ENCODE results near the gene MIPOL1.

Gene MIPOL1

GRCh38 chr14:37579274-37579673, 381.5 kb downstream of the MIPOL1 start:
- Mint-ChIP-seq H3K9me3 (peaks cover 0 to 3% of the 10 kb centered on the region in 2 donors), H3K27me3 (peaks cover 10 to 24% of the 10 kb centered on the region in 2 donors), H3K27ac (no peak overlapping the region), H3K36me3 (no peaks in the 10 kb centered on the region), H3K4me1 (peaks cover 0 to 2% of the 10 kb centered on the region in 2 donors), H3K4me3 (no peak overlapping the region)
- DNase-seq: no peak
- no peak for ATAC-seq (replicated peaks)

DNA sequence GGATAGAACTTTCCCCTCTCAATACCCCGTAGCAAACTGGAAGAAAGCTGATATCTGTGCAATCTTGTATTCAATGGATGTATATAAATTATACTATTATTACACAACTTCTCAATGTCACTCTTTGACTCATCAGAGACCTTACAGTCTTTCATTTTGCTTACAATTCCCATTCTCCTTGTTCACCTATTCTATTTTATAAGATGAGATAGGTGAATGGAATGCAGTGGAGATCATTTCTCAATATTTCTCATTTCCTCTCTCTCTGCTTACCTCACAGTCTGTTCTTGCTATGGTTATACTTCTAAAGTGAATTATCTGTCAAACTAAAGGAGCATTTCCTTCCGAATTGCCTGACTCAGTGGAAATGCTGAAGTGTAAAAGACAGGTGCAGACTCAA, 382.4 kb downstream of the MIPOL1 start:
- ATAC-seq (replicated peaks): no peak
- H3K27me3 Mint-ChIP-seq: peaks cover 12 to 27% of the 10 kb centered on the region in 2 donors
- H3K27ac Mint-ChIP-seq: no peak overlapping the region
- H3K4me1 Mint-ChIP-seq: peaks cover 0 to 2% of the 10 kb centered on the region in 2 donors
- DNase-seq: no peak
- no peaks in the 10 kb centered on the region for H3K36me3 Mint-ChIP-seq
- H3K4me3 Mint-ChIP-seq: no peak overlapping the region
- peaks cover 0 to 1% of the 10 kb centered on the region in 2 donors for H3K9me3 Mint-ChIP-seq

DNA sequence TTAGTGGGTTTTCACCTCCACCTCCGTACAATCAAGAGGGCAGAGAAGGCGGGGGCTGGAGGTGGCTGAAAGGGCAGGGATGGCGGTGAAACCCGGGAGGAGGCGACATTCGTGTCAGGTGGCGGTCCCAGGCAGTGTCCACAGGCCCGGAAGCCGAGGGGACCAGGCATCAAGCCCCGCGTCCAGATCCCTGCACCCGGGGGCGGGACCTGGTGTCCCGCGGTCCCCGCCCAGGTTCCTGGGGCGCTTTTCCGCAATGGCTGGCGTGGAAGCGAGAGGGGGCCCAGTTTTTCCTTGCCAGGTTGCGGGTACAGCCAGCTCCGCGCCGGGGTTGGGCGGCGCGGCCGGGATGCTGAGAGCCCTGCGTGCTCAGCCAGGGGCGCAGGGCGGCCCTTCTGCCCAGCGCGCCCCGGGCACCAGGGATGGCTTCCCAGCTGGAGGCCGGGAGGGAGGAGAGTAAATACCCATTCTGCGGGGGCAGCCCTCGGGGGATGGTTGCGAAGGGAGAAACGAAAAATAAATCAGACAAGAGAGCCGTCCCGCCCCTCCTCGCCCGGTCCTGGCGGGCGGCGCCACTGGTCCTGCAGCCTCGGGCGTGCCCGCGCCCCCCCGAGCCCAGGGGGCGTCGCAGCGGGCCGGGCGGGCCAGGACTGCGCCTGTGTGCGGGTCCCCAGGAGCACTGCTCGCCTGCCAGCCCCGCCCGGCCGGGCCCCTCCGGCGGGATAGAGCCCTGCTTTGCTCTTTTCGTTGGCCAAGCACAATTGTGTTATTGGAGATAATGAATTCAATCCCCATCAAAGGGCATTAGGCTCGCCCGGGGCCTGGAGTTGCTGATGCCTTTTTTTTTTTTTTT, 385.8 kb downstream of the MIPOL1 start:
- ATAC-seq (replicated peaks): no peak
- Mint-ChIP-seq H3K27ac (no peak overlapping the region), H3K4me1 (peaks cover 0 to 2% of the 10 kb centered on the region in 2 donors), H3K4me3 (no peak overlapping the region), H3K27me3 (peaks cover 32 to 54% of the 10 kb centered on the region in 2 donors), H3K9me3 (no peaks in the 10 kb centered on the region), H3K36me3 (no peaks in the 10 kb centered on the region)
- no peak for DNase-seq

DNA sequence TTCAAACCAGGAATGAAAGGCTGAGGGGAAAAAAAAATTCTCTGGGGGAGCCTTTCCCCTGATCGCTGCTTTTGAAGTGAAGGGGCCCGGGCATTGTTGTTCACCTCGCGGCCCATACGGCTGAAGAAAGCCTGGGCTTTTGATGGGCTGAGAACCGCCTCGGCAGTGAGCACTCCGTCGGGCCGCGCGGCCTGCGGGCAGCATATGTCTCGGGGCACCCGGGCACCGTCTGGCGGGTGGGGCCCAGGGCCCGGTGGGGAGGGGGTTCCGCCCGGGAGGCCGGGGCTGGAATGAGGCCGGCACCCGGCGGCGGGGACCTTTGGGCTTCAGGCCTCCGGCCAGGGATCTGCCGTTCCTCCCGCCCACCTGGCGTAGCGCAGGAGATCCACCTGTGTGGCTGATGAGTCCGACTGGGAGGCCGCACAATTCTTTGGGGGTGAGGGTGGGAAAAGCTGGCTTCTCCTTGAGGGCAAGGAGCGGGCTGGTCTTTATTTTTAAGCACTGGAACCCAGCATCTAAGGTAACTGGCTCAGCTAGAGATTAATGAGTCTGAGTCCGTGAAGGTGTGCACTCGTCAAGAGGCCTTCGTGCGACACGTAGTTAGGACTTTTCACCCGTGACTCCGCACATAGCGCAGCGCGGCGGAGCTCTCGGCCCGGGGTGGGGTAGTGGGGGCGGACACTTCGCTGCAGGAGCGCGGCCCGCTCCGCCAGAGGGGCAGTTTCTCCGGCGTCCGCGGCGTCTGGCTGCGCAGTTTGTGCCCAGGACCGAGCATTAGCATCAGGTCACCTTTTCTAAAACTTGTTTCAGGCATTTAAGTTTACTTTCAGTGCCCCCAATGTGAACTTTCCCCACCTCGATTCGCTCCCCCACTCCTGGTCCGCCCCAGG, 386.7 kb downstream of the MIPOL1 start:
- H3K4me3 Mint-ChIP-seq: no peak overlapping the region
- DNase-seq: no peak
- H3K4me1 Mint-ChIP-seq: peaks cover 0 to 2% of the 10 kb centered on the region in 2 donors
- H3K9me3 Mint-ChIP-seq: no peaks in the 10 kb centered on the region
- no peak overlapping the region for H3K27ac Mint-ChIP-seq
- no peaks in the 10 kb centered on the region for H3K36me3 Mint-ChIP-seq
- H3K27me3 Mint-ChIP-seq: peaks cover 35 to 58% of the 10 kb centered on the region in 2 donors
- ATAC-seq (replicated peaks): no peak

GRCh38 chr14:37585101-37585511, 387.4 kb downstream of the MIPOL1 start:
- H3K27ac Mint-ChIP-seq: peak overlapping the region; percentile 31
- H3K4me3 Mint-ChIP-seq: no peak overlapping the region
- peaks cover 0 to 2% of the 10 kb centered on the region in 2 donors for H3K4me1 Mint-ChIP-seq
- H3K36me3 Mint-ChIP-seq: no peaks in the 10 kb centered on the region
- DNase-seq (no peak), ATAC-seq (replicated peaks) (no peak)
- H3K27me3 Mint-ChIP-seq: peaks cover 36 to 55% of the 10 kb centered on the region in 2 donors
- H3K9me3 Mint-ChIP-seq: no peaks in the 10 kb centered on the region

- Mint-ChIP-seq H3K36me3 (peaks cover under 1 to 5% of the 10 kb centered on the region in 2 donors), H3K27ac (no peak overlapping the region), H3K9me3 (peaks cover under 1% of the 10 kb centered on the region in 2 donors), H3K4me1 (peaks cover 2% of the 10 kb centered on the region in 2 donors), H3K27me3 (peaks cover 43 to 61% of the 10 kb centered on the region in 2 donors), H3K4me3 (no peak overlapping the region)
- DNase-seq (no peak), ATAC-seq (replicated peaks) (no peak)
Observed at GRCh38 chr14:37585971-37586796, 388.4 kb downstream of the MIPOL1 start.

- H3K4me3 Mint-ChIP-seq: no peak overlapping the region
- H3K27me3 Mint-ChIP-seq: peaks cover 47 to 67% of the 10 kb centered on the region in 2 donors
- no peak overlapping the region for H3K27ac Mint-ChIP-seq
- DNase-seq: no peak
- peaks cover 3 to 9% of the 10 kb centered on the region in 2 donors for H3K36me3 Mint-ChIP-seq
- peaks cover 2 to 5% of the 10 kb centered on the region in 2 donors for H3K4me1 Mint-ChIP-seq
- H3K9me3 Mint-ChIP-seq: peaks cover 3 to 4% of the 10 kb centered on the region in 2 donors
- no peak for ATAC-seq (replicated peaks)
Observed at GRCh38 chr14:37586797-37587130, 389.0 kb downstream of the MIPOL1 start.

DNA sequence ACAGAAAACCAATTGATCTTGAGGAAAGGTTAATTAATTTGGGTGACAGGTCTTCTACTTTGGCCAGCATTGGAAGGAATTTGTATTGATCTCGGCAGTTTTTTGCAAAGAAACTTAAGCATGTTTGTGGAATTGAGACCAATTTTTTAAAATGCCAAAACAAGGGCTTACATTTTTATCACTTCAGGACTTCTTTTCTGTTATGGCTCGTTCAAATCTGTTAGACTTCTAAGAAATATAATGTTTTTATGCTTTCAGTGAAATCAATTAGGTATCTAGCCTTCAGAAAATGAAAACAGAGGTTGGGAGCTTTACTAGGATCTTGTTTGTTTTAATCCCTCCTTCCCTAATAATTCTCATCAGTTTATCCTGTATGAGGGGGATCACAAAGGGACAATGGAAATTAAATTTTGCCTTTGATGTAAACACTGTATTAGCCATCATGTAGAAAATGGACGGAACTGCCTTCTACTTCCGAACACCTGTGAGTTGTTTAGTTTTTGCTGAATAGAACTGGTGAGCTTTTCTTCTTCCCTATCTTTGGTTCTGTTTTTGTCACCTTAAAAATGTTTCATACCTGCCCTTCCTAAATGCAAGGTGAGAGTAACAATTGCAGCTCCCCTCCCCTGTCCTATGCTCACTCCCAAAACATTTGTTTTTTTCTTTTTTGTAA, 389.5 kb downstream of the MIPOL1 start:
- no peak for ATAC-seq (replicated peaks)
- no peak for DNase-seq
- Mint-ChIP-seq H3K36me3 (peaks cover 3 to 9% of the 10 kb centered on the region in 2 donors), H3K4me3 (no peak overlapping the region), H3K4me1 (peaks cover 2 to 10% of the 10 kb centered on the region in 2 donors), H3K27me3 (peaks cover 51 to 72% of the 10 kb centered on the region in 2 donors), H3K9me3 (peaks cover 3 to 4% of the 10 kb centered on the region in 2 donors), H3K27ac (no peak overlapping the region)

DNA sequence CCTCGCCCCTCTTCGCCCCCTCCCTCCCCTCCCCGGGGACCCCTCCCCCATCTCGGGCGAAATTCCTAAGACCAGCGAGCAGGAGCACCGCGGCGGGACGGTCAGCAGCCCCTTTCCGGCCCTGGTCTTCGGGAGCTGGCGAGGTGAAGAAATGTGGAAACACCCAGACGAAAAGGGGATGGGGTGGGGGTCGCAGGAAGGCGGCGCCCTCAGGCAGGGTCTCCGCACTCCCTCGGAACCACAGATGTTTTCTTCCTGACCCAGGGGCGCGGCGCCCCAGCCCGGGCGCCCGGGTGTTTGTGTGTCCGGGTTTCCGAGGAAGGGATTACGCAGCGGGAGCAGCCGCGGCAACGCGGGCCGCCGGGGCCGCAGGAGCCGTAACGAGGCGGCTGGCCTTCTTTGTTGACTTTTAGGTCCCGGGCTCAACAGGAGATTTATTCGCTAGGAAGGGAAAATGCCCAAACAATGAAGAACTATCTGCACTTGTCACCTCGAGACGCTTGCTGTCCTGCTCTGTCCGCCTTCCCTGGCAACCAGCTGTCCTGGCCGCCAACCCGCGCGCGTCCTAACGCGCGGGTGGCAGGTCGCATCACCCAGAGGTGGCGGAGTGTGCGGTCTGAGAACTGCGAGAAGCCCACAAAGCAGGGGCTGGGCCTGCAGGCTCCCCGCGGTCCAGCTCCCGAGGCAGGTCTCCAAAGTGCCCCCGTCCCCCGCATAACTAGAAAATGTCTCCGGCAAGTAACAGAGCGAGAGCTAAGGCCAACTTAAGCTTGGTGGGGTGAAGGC, 390.3 kb downstream of the MIPOL1 start:
- H3K36me3 Mint-ChIP-seq: peaks cover 3 to 14% of the 10 kb centered on the region in 2 donors
- DNase-seq (no peak), ATAC-seq (replicated peaks) (no peak)
- H3K4me3 Mint-ChIP-seq: no peak overlapping the region
- H3K9me3 Mint-ChIP-seq: peaks cover 4 to 5% of the 10 kb centered on the region in 2 donors
- H3K4me1 Mint-ChIP-seq: peaks cover 2 to 16% of the 10 kb centered on the region in 2 donors
- peak overlapping the region; percentile 56 for H3K27ac Mint-ChIP-seq
- peaks cover 58 to 78% of the 10 kb centered on the region in 2 donors for H3K27me3 Mint-ChIP-seq

DNA sequence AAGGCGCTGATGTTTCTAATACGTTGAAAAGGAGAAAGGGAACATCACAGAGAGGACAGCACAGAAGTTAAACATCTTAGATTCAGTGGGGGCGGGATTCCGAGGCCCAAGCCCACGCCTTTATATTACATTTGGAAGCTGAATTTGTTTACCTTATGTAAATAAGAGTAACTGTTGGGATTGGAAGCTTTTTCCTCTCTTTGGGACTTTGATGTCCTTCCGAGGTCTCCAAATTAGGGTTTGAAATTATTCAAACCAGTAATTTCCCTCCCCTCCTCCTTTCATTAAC, 390.9 kb downstream of the MIPOL1 start:
- Mint-ChIP-seq H3K27ac (peak overlapping the region; percentile 56), H3K36me3 (peaks cover 3 to 14% of the 10 kb centered on the region in 2 donors), H3K27me3 (peaks cover 54 to 74% of the 10 kb centered on the region in 2 donors), H3K4me3 (no peak overlapping the region), H3K9me3 (peaks cover 4 to 5% of the 10 kb centered on the region in 2 donors), H3K4me1 (peaks cover 0 to 16% of the 10 kb centered on the region in 2 donors)
- no peak for ATAC-seq (replicated peaks)
- DNase-seq: no peak

DNA sequence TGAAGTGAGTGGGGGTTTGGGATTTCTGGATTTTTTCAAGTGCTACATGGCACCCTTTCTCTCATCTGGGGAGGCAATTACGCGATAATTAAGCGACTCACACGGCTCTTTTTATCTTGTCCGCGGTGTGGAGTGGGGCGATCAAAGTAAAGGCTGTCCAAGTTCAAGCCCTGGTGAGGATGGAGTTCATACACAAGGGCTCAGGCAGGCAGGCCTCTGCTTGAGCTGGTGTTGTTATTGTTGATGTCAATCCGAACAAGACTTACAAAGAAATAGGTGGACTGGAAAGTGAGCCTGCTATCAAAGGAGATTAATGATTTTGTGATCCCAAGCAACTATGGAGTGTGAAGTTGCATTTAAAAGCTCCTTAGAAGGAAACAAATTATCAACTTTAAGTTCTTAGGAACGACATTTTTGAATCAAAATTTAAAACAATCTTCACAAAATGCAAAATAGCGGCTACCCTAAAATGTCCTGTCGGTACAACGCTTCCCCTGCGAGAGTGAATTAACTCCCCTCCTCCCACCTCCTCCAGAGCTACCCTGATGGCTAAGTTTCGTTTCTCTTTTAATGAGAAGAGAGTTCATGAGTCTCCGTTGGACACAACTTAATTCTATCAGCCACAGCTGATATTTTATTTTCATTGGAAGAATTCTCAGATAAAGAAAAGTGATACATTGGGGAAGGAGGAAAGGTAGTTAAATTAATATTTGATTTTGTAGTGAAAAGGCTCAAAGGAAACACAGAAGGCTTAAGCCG, 391.4 kb downstream of the MIPOL1 start:
- ATAC-seq (replicated peaks): no peak
- peaks cover 2 to 18% of the 10 kb centered on the region in 2 donors for H3K4me1 Mint-ChIP-seq
- peaks cover 4 to 7% of the 10 kb centered on the region in 2 donors for H3K9me3 Mint-ChIP-seq
- H3K27me3 Mint-ChIP-seq: peaks cover 58 to 78% of the 10 kb centered on the region in 2 donors
- no peak overlapping the region for H3K4me3 Mint-ChIP-seq
- no peak for DNase-seq
- H3K36me3 Mint-ChIP-seq: peaks cover 4 to 17% of the 10 kb centered on the region in 2 donors
- no peak overlapping the region for H3K27ac Mint-ChIP-seq

- no peak overlapping the region for H3K4me3 Mint-ChIP-seq
- DNase-seq (no peak), ATAC-seq (replicated peaks) (no peak)
- peaks cover 63 to 85% of the 10 kb centered on the region in 2 donors for H3K27me3 Mint-ChIP-seq
- H3K27ac Mint-ChIP-seq: no peak overlapping the region
- H3K4me1 Mint-ChIP-seq: peaks cover 6 to 20% of the 10 kb centered on the region in 2 donors
- H3K9me3 Mint-ChIP-seq: peaks cover 4 to 8% of the 10 kb centered on the region in 2 donors
- H3K36me3 Mint-ChIP-seq: peaks cover 7 to 18% of the 10 kb centered on the region in 2 donors
Observed at GRCh38 chr14:37589715-37590427, 392.1 kb downstream of the MIPOL1 start.
